T-helper 2 cell treated with Interferon-gamma antibody and Interleukin-4, amounts not matched to agents 5 μg/mL and 100 μg/mL, for 36 hours (primary cell): ENCODE results near the gene PLEKHA5.

ENCODE experiments used
- DNase-seq: peaks from one replicate; pipeline ENCODE4 v3.0.0; 2021; ENCODE audit warnings: low spot score
- H3K27ac Mint-ChIP-seq: one replicate; pipeline ENCODE4 v1.8.0; 2021; ENCODE audit warnings: mild to moderate bottlenecking, mixed read lengths
- H3K27me3 Mint-ChIP-seq: one replicate; pipeline ENCODE4 v1.8.0; 2021; ENCODE audit warnings: low read depth, mixed read lengths
- H3K36me3 Mint-ChIP-seq: one replicate; pipeline ENCODE4 v1.8.0; 2021; ENCODE audit warnings: low read depth, mixed read lengths
- H3K4me1 Mint-ChIP-seq: one replicate; pipeline ENCODE4 v1.8.0; 2021; ENCODE audit warnings: low read depth, mixed read lengths
- H3K4me3 Mint-ChIP-seq: one replicate; pipeline ENCODE4 v1.8.0; 2022; ENCODE audit warnings: mild to moderate bottlenecking, moderate library complexity, mixed read lengths
- H3K9me3 Mint-ChIP-seq: one replicate; pipeline ENCODE4 v1.8.0; 2021; ENCODE audit warnings: mixed read lengths

Gene PLEKHA5

DNA sequence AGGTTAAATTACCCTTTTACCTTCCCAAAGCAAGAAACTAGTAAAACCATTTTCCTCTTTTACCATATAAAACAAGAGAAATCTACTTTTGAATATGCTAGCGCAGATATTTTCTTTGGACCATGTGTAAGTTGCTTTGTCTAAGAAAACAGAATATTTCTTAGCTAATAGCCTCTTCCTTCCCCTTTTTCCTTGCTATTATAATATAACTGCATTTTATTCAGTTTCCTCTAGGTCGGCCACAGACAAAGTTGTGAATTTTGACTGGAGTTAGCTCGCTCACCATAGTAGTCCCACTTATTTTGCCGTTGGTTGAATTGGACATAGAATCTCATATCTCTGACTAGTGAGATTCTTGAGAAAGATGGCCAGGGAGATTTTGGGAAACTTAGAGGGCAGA lies 115.6 kb downstream of the PLEKHA5 start:
- Mint-ChIP-seq H3K36me3 (no peaks in the 10 kb centered on the region), H3K4me1 (no peaks in the 10 kb centered on the region), H3K4me3 (no peak overlapping the region), H3K27ac (no peak overlapping the region), H3K9me3 (no peaks in the 10 kb centered on the region), H3K27me3 (peaks cover 2% of the 10 kb centered on the region)
- DNase-seq = no peak

DNA sequence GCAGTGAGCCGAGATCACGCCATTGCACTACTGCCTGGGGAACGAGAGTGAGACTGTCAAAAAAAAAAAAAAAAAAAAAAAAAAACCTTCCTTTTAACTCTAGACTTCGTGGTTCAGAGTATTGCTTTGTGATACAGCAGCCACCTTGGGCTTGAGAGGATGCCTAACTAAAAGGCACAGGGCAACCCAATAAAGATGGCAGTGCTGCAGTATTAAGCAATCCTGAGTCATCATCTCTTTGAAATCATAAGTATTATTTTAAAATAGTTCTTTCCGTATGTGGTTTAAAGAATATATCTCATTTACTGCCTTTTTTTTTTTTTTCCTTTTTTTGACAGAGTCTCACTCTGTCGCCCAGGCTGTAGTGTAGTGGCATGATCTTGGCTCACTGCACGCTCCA lies 116.1 kb downstream of the PLEKHA5 start:
- no peak overlapping the region for H3K27ac Mint-ChIP-seq
- H3K27me3 Mint-ChIP-seq = peaks cover 2% of the 10 kb centered on the region
- no peaks in the 10 kb centered on the region for H3K4me1 Mint-ChIP-seq
- no peaks in the 10 kb centered on the region for H3K9me3 Mint-ChIP-seq
- no peak overlapping the region for H3K4me3 Mint-ChIP-seq
- no peak for DNase-seq
- no peaks in the 10 kb centered on the region for H3K36me3 Mint-ChIP-seq

DNA sequence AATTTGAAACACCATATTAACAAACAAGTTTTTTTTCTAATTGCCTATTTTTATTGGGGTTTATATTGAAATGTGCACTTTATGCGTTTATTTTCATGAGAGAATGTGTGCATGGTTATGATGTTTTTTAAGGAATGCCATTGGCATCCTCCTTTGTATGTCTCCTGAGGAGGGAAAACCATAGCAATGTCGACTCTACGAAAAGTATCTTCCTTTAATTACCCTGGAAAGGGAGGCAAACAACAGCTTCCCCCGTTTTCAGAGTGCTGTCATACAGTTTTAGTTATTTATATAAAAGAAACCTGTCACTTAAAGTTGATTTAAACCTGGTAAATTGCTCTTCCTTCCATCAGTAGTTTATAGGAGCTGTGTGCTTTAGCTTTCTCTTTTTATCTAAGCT lies 117.4 kb downstream of the PLEKHA5 start:
- Mint-ChIP-seq H3K27me3 (peaks cover 2% of the 10 kb centered on the region), H3K4me3 (no peak overlapping the region), H3K4me1 (no peaks in the 10 kb centered on the region), H3K27ac (no peak overlapping the region), H3K9me3 (no peaks in the 10 kb centered on the region), H3K36me3 (no peaks in the 10 kb centered on the region)
- no peak for DNase-seq

DNA sequence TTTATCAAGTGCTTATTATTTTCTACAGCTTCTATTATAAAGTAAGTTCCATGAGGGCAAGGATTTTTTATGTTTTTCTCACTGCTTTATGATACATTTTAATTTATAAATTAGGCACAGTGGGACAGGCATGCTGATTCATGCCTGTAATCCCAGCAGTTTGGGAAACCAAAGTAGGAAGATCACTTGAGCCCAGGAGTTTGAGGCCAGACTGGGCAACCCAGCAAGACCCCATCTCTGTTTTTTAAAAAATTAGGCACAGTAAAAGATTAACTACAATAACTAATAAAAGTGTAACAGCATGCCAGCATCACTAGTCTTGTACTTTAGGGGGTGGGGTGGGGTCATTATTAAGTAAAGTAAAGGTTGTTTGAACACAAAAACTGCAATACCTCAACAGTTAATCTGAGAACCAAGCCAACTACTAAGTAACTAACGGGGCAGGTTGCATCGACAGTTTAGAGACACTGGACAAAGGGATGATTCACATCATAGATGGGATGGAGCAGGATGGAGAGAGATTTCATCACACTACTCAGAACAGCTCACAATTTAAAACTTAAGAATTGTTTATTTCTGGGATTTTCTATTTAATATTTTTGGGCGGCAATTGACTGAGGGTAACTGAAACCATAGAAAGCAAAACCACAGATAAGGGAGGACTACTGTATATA lies 119.5 kb downstream of the PLEKHA5 start:
- H3K27me3 Mint-ChIP-seq = no peaks in the 10 kb centered on the region
- no peak overlapping the region for H3K4me3 Mint-ChIP-seq
- H3K36me3 Mint-ChIP-seq = no peaks in the 10 kb centered on the region
- no peak for DNase-seq
- H3K9me3 Mint-ChIP-seq = no peaks in the 10 kb centered on the region
- H3K4me1 Mint-ChIP-seq = no peaks in the 10 kb centered on the region
- no peak overlapping the region for H3K27ac Mint-ChIP-seq

DNA sequence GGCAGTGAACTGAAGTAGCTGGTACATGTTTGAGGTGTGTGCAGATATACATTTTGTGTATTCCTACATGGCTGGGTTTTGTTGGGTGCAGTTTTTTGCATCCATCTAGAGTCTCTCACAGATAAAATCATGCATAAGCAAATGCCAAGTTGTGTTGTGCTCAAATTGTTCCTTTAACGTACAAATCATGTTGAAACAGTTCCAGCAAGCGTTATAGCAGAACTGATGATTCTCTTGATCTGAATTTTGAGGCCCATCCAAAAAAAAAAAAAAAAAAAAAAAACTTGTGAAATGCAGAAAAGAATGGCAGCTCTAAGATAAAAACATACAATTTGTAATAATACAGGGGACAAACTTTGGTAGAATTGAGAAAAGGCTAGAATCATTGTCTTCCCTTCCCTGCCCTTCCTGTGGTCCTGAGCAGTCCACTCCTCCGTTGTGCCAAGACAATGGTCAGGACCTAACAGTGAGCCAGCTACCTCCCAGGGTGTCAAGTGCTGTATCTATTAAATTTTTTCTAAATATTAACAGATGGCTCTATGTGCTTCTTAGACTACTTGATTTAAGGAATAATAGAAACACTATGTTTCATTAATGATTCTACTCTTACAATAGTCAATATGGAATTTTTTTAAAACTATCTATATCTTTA lies 122.1 kb downstream of the PLEKHA5 start:
- H3K4me1 Mint-ChIP-seq = no peaks in the 10 kb centered on the region
- H3K9me3 Mint-ChIP-seq = no peaks in the 10 kb centered on the region
- no peak for DNase-seq
- no peaks in the 10 kb centered on the region for H3K36me3 Mint-ChIP-seq
- no peaks in the 10 kb centered on the region for H3K27me3 Mint-ChIP-seq
- H3K27ac Mint-ChIP-seq = no peak overlapping the region
- no peak overlapping the region for H3K4me3 Mint-ChIP-seq

DNA sequence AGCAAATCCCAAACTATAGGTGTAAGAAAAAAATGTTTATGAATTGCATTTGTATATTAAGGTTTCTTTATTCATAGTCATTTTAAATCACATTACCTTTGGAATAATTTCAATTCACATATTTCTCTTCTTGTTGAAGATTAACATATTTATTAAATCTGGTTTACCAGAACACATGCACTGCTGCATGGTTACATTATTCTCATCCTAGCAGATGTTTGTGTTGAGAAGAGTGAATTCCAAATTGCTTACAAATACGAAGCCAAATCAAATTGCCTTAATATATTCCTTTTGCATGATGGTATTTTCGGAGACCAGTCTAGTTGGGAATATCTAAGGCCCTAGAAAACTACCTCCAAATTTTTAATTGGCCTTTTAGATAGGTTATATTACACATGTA lies 130.6 kb downstream of the PLEKHA5 start:
- H3K9me3 Mint-ChIP-seq = no peaks in the 10 kb centered on the region
- no peak for DNase-seq
- H3K4me3 Mint-ChIP-seq = no peak overlapping the region
- no peaks in the 10 kb centered on the region for H3K36me3 Mint-ChIP-seq
- no peaks in the 10 kb centered on the region for H3K4me1 Mint-ChIP-seq
- no peaks in the 10 kb centered on the region for H3K27me3 Mint-ChIP-seq
- no peak overlapping the region for H3K27ac Mint-ChIP-seq

DNA sequence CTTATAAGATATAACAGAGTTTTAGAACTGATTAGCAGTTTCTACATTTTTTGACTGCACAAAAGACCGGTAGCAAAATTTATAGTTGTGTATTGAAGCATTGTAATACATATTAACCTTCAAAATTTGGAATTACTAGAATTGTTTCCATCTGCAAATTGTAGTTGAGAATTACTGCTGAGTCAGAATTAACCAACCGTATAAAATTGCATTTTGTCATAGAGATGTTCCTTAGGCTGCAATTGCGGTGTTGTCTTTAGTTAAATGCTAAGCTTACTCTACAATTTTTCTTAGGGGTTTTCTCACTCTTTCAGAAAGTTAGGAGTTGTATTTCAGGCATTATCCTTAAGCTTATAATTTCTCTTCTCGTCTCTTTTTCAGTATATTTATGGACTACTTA lies 132.2 kb downstream of the PLEKHA5 start:
- Mint-ChIP-seq H3K9me3 (no peaks in the 10 kb centered on the region), H3K36me3 (no peaks in the 10 kb centered on the region), H3K4me3 (no peak overlapping the region), H3K27me3 (no peaks in the 10 kb centered on the region), H3K4me1 (no peaks in the 10 kb centered on the region), H3K27ac (no peak overlapping the region)
- no peak for DNase-seq

DNA sequence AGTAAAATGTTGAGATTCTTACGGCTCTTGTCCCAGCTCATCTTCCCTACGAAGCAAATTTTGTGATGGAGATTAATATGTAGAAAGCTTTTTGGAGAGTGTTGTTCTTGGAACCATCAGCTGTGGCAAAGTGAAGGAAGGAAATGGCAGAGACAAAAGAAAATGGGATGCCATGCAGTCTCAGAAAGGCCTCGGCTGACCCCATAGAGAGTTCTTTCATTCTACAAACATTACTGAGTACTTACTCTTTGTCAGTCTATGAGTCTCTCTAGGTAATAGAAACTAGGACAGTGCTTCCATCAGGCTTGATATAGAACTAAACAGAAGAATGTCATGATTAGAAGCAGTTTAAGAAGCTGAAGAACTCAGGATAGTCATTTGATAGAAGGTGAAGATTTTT lies 134.1 kb downstream of the PLEKHA5 start:
- no peaks in the 10 kb centered on the region for H3K27me3 Mint-ChIP-seq
- H3K4me3 Mint-ChIP-seq = no peak overlapping the region
- no peak for DNase-seq
- peaks cover 2% of the 10 kb centered on the region for H3K4me1 Mint-ChIP-seq
- no peak overlapping the region for H3K27ac Mint-ChIP-seq
- no peaks in the 10 kb centered on the region for H3K36me3 Mint-ChIP-seq
- no peaks in the 10 kb centered on the region for H3K9me3 Mint-ChIP-seq

DNA sequence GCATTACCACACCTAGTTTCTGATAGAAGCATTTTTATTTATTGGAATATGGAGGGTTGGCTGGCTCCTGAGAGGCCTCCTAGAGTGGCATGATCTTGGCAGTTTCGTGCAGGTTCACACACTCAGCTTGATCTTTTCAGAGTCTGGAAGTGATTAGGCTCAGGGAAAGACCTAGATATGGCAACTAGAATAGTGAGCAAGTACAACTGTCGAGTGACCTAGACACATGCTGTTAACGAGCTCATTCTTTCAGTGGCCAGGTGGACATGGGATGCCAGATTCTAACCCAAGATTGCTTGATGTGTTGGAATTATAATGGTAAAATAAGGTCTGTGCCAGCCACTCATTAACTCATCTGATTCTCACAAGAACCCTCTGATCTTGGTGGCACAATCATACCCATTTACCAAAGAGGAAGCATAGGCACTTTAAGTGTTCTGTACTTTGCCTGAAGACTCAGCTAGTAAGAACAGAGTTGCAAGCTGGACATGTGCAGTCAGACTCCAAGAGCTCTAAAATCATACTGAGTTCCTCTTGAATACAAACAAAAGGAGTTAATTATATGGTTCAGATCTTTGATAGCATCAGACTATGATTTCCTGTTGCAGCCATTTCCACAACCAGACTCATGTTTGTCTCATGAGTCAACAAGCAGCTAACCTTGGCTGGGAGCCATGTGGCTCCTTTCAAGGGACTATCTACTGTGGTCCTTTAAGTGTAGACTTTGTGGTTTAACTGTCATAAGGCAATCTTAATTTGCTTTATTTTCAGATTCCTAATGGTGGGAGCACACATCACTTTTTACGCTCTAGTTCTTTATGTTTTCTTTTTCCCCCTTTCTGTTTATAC lies 144.2 kb downstream of the PLEKHA5 start:
- Mint-ChIP-seq H3K36me3 (peaks cover 10% of the 10 kb centered on the region), H3K4me1 (peaks cover 14% of the 10 kb centered on the region), H3K4me3 (peak overlapping the region; percentile 32), H3K9me3 (peaks cover 8% of the 10 kb centered on the region), H3K27me3 (peaks cover 5% of the 10 kb centered on the region), H3K27ac (peak overlapping the region; percentile 52)
- DNase-seq = peak; percentile 47

DNA sequence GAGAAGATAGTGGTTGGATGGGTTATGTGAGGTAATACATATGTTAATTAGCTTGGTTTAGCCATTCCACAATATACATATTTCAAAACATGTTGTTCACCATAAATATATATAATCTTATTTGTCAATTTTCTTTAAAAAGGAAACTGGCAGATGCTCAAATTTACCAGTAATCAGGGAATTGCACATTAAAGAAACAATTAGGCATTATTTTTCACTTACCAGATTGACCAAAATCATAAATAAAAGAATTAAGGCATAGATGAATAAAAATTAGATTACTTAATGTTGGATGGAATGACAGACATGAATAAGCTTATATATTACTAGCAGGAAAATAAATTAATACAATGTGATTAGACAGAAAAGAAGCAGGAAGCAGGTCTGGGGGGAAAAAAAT lies 147.2 kb downstream of the PLEKHA5 start:
- H3K4me1 Mint-ChIP-seq = peaks cover 14% of the 10 kb centered on the region
- H3K27ac Mint-ChIP-seq = no peak overlapping the region
- H3K27me3 Mint-ChIP-seq = peaks cover 3% of the 10 kb centered on the region
- no peak for DNase-seq
- H3K36me3 Mint-ChIP-seq = peaks cover 10% of the 10 kb centered on the region
- H3K4me3 Mint-ChIP-seq = no peak overlapping the region
- peaks cover 8% of the 10 kb centered on the region for H3K9me3 Mint-ChIP-seq

DNA sequence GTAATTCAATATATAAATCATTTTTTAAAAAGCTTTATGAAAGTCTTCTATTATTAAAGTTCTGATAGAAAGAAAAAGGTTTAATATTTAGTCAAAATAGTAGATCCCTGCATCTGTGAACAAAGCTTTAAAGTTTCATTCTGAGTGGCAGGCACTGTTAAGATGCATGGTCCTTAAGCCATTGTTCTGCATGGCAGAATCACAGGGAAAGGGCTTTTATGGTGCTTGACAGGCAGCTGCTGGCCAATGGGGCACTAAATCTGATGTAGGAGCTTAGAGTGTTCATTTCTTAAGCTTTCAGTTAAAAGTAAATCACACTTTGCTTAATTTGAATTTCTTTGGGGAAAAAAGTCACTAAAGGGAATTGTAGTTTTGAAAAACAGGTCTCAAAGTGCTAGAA lies 148.2 kb downstream of the PLEKHA5 start:
- Mint-ChIP-seq H3K4me1 (peaks cover 14% of the 10 kb centered on the region), H3K9me3 (peaks cover 8% of the 10 kb centered on the region), H3K27me3 (peaks cover 3% of the 10 kb centered on the region), H3K36me3 (peaks cover 10% of the 10 kb centered on the region), H3K4me3 (no peak overlapping the region), H3K27ac (no peak overlapping the region)
- DNase-seq = no peak

DNA sequence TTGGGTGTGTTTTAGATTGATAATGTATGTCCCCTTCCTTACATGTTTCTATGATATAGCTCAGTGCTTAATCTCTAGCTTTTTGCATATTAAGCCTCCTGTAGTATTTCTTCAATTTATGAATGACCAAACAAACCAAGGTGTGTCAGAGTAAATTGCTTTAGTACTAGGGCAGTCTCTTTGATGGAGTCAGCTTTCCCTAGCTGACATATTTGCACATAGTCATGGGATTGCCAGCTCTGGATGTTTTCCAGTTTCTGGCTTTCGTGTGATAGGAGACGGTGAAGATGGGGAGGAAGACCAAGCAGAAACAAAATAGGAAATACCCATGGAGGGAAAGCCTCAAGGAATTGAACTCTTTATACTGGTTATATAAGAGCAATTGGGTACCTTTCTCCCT lies 148.9 kb downstream of the PLEKHA5 start:
- DNase-seq = no peak
- Mint-ChIP-seq H3K27me3 (peaks cover 3% of the 10 kb centered on the region), H3K4me3 (no peak overlapping the region), H3K36me3 (peaks cover 10% of the 10 kb centered on the region), H3K27ac (no peak overlapping the region), H3K9me3 (peaks cover 8% of the 10 kb centered on the region), H3K4me1 (peaks cover 12% of the 10 kb centered on the region)

DNA sequence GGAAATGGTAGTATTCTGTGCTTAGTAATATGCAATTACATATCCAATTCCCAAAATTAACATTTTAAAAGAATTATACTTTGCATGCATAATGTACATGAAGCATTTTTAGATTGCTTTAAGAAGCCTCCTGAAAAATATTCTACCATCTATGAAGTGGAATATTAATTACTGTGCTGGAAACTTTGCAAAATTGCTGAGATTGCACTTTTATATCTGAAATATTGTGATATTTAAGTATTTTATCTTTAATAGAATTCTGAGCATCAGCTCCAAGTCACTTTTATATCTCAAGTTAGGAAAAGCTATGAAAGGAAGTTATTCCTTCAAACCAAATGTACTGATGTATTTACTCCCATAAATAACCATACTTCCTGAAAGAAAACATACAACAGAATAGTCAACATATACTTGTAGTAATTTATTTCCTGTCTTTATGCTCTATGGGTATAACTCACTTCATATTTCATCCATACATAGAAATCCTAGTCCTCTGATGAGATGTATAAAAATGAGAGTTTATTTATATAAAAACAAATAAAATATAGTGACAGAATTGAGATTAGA lies 152.7 kb downstream of the PLEKHA5 start:
- DNase-seq = no peak
- H3K4me3 Mint-ChIP-seq = no peak overlapping the region
- no peaks in the 10 kb centered on the region for H3K36me3 Mint-ChIP-seq
- H3K4me1 Mint-ChIP-seq = no peaks in the 10 kb centered on the region
- no peaks in the 10 kb centered on the region for H3K9me3 Mint-ChIP-seq
- peaks cover 3% of the 10 kb centered on the region for H3K27me3 Mint-ChIP-seq
- no peak overlapping the region for H3K27ac Mint-ChIP-seq

DNA sequence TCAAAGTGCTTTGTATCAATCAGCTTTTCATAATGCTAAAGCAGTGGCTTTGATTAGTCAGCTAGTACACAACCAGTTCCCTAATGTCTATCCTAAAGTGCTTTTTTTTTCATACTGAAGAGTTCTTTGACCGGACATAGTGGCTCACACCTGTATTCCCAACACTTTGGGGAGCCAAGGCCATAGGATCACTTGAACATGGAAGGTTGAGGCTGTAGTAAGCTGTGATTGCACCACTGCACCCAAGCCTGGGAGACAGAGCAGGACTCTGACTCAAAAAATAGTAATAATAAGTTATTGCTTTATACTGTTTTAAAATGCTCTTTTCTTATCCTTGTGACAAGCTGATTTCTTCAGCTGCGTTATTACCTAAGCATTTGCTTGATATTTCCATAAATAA lies 155.1 kb downstream of the PLEKHA5 start:
- DNase-seq = no peak

More for the DNA sequence above, 155.1 kb downstream of the PLEKHA5 start:
- no peaks in the 10 kb centered on the region for H3K36me3 Mint-ChIP-seq
- no peaks in the 10 kb centered on the region for H3K9me3 Mint-ChIP-seq
- H3K27ac Mint-ChIP-seq = no peak overlapping the region
- H3K27me3 Mint-ChIP-seq = no peaks in the 10 kb centered on the region
- H3K4me1 Mint-ChIP-seq = no peaks in the 10 kb centered on the region
- no peak overlapping the region for H3K4me3 Mint-ChIP-seq
